Loucy (cell line): Measurements from ENCODE around the gene UGGT2.

Source experiments
- EZH2phosphoT487 ChIP-seq: fragments of 200-600 bp; IDR thresholded peaks from 2 replicates; pipeline ENCODE4 v1.6.1; 2018; ENCODE audit warnings: antibody characterized with exemption, mild to moderate bottlenecking, moderate library complexity, borderline replicate concordance
- TF ChIP-seq, protein P1 (sequence below): fragments of 200-600 bp; sonication (generic); conservative IDR thresholded peaks from 2 replicates; pipeline ENCODE4 v1.5.1; 2014; ENCODE audit warnings: mild to moderate bottlenecking, antibody characterized with exemption, low read length

DNA sequence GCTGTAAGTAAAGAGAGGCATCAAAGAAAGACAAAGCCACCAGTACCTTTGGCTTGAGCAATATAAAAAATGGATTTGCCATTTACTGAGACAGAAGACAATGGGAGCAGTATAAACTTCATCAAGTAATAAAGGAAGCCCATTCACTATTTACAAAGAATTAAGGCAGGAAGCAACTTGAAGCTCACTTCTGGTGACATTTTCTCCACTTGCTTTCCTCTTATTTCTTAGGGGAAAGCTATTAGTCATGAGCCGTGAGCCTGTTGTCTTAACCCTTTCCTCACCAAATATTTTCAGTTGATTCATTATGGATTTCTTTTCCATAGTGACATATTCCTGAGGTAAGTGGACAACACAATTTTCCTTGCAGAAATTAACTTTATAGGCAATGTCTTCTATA, 219.5 kb downstream of the UGGT2 start:
- TF ChIP-seq, protein P1, sequence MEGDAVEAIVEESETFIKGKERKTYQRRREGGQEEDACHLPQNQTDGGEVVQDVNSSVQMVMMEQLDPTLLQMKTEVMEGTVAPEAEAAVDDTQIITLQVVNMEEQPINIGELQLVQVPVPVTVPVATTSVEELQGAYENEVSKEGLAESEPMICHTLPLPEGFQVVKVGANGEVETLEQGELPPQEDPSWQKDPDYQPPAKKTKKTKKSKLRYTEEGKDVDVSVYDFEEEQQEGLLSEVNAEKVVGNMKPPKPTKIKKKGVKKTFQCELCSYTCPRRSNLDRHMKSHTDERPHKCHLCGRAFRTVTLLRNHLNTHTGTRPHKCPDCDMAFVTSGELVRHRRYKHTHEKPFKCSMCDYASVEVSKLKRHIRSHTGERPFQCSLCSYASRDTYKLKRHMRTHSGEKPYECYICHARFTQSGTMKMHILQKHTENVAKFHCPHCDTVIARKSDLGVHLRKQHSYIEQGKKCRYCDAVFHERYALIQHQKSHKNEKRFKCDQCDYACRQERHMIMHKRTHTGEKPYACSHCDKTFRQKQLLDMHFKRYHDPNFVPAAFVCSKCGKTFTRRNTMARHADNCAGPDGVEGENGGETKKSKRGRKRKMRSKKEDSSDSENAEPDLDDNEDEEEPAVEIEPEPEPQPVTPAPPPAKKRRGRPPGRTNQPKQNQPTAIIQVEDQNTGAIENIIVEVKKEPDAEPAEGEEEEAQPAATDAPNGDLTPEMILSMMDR = no peak
- no peak for TF ChIP-seq EZH2phosphoT487
